ENCODE data around the gene RAI1. TPM values are rescaled to one million over a fixed set of nuclear protein-coding genes. Genes with fewer than 3 reads are reported as not detected.

The RAI1 gene
- total and polyA plus RNA-seq, 2 of the 13 experiments (the other 11 are each of a cell fraction or from before 2014, with no cell fraction given) = 3.4 to 5.2 TPM

GRCh38 chr17:17835415-17836249, 154.4 kb downstream of the RAI1 start (continued):
- TF ChIP-seq ZNF770 (CRISPR knock-in tag; IDR thresholded peaks at IDR 0.05) (peak; percentile 54), NR0B2 (CRISPR knock-in tag; IDR thresholded peaks at IDR 0.05) (0 out of 2 replicates have a peak, but pooled peaks have one; percentile 88), ADNP (CRISPR knock-in tag; IDR thresholded peaks at IDR 0.05) (no peak), RERE (CRISPR knock-in tag; IDR thresholded peaks at IDR 0.05; ENCODE audit: low read depth) (no peak), SIN3A (IDR thresholded peaks at IDR 0.05; ENCODE audit: borderline replicate concordance, low read depth, low read length) (no peak), ZNF343 (CRISPR knock-in tag; IDR thresholded peaks at IDR 0.05) (no peak), ZNF451 (CRISPR knock-in tag; IDR thresholded peaks at IDR 0.05) (no peak), ZNF253 (CRISPR knock-in tag; IDR thresholded peaks at IDR 0.05; ENCODE audit: borderline replicate concordance) (no peak), ZNF234 (CRISPR knock-in tag; conservative IDR thresholded peaks at IDR 0.05) (no peak), MYPOP (CRISPR knock-in tag; IDR thresholded peaks at IDR 0.05) (no peak), BRD4 (CRISPR knock-in tag; IDR thresholded peaks at IDR 0.05) (no peak; the same call in 1 of the 2 replicates), ZBTB25 (CRISPR knock-in tag; IDR thresholded peaks at IDR 0.05) (no peak), PRDM10 (CRISPR knock-in tag; IDR thresholded peaks at IDR 0.05; ENCODE audit: low read depth) (no peak)

All from HepG2 (cell line).